Measurements from ENCODE around the gene PDLIM5.
A peak's percentile ranks its signal among the peaks of the same experiment; 100 is the strongest.

Gene PDLIM5

GRCh38 chr4:94452476-94453371 lies 982 bp downstream of the PDLIM5 start:
- Histone ChIP-seq H4K91ac (ENCODE audit: low read length) (no peak overlapping the region), H3K4me2 (ENCODE audit: low read length, poor library complexity, severe bottlenecking) (peak overlapping the region; percentile 60), H4K8ac (ENCODE audit: low read length) (no peak overlapping the region), H2BK15ac (ENCODE audit: low read depth, poor library complexity, severe bottlenecking) (peak overlapping the region; percentile 41), H3K79me1 (replicated peaks; ENCODE audit: low read length, poor library complexity, severe bottlenecking) (peaks cover 1% of the 10 kb centered on the region), H2BK120ac (ENCODE audit: low read depth, low read length) (peak overlapping the region; percentile 30), H3K9me3 (ENCODE audit: control insufficient read depth, low read length) (no peaks in the 10 kb centered on the region), H3K23ac (ENCODE audit: low read length in 2 of 2) (no peak overlapping the region), H3K9ac (ENCODE audit: low read length) (peak overlapping the region; percentile 98), H3K36me3 (ENCODE audit: control insufficient read depth in 1 of 2, insufficient read depth in 2 of 2, low read depth in 1 of 2, low read length in 2 of 2) (peaks cover 3 to 14% of the 10 kb centered on the region in 2 experiments), H2BK5ac (ENCODE audit: low read depth, low read length, poor library complexity, severe bottlenecking) (peak overlapping the region; percentile 39), H3K27me3 (ENCODE audit: control insufficient read depth in 1 of 2, insufficient read depth in 1 of 2, low read length in 2 of 2) (no peaks in the 10 kb centered on the region), H3K14ac (ENCODE audit: low read length in 2 of 2) (no peak overlapping the region), H2AK5ac (ENCODE audit: low read length, severe bottlenecking) (peak overlapping the region; percentile 49), H3K4me1 (ENCODE audit: control insufficient read depth, insufficient read depth, low read depth, low read length) (no peaks in the 10 kb centered on the region), H3K4me3 (ENCODE audit: insufficient read depth in 1 of 2, low read depth in 1 of 2, low read length in 2 of 2) (peak overlapping the region; percentile 78 to 82), H2BK12ac (ENCODE audit: low read length in 2 of 2) (peak overlapping the region in 1 of 2 experiments; percentile 6), H3K18ac (ENCODE audit: low read depth in 1 of 2, low read length in 2 of 2) (peak overlapping the region; percentile 49 to 96), H2AFZ (ENCODE audit: low read depth, low read length) (no peak overlapping the region), H3K27ac (ENCODE audit: low read length, poor library complexity, severe bottlenecking) (peak overlapping the region; percentile 94), H3K4ac (ENCODE audit: low read depth in 1 of 2, low read length in 2 of 2) (peak overlapping the region; percentile 93 to 95)
- DNase-seq: peak; percentile 88
- under 1% methylated on average over 26 of the region's 26 CpGs for WGBS

- peak overlapping the region in 1 of 2 experiments; percentile 49 for H3K18ac ChIP-seq (ENCODE audit: low read depth in 1 of 2, low read length in 2 of 2)
- no peak overlapping the region for H3K4ac ChIP-seq (ENCODE audit: low read depth in 1 of 2, low read length in 2 of 2)
- no peak overlapping the region for H3K14ac ChIP-seq (ENCODE audit: low read length in 2 of 2)
- H3K4me2 ChIP-seq (ENCODE audit: low read length, poor library complexity, severe bottlenecking): peak overlapping the region; percentile 60
- peak overlapping the region; percentile 94 for H3K27ac ChIP-seq (ENCODE audit: low read length, poor library complexity, severe bottlenecking)
- H3K79me1 ChIP-seq (replicated peaks; ENCODE audit: low read length, poor library complexity, severe bottlenecking): peaks cover 1% of the 10 kb centered on the region
- H3K27me3 ChIP-seq (ENCODE audit: control insufficient read depth in 1 of 2, insufficient read depth in 1 of 2, low read length in 2 of 2): no peaks in the 10 kb centered on the region
- H2BK120ac ChIP-seq (ENCODE audit: low read depth, low read length): peak overlapping the region; percentile 30
- no peak overlapping the region for H3K23ac ChIP-seq (ENCODE audit: low read length in 2 of 2)
- peak overlapping the region; percentile 6 for H2AK5ac ChIP-seq (ENCODE audit: low read length, severe bottlenecking)
- no peak overlapping the region for H4K91ac ChIP-seq (ENCODE audit: low read length)
- H4K8ac ChIP-seq (ENCODE audit: low read length): no peak overlapping the region
- peak; percentile 52 for DNase-seq
- no peak overlapping the region for H2BK15ac ChIP-seq (ENCODE audit: low read depth, poor library complexity, severe bottlenecking)
- H2BK12ac ChIP-seq (ENCODE audit: low read length in 2 of 2): no peak overlapping the region
- H3K4me3 ChIP-seq (ENCODE audit: insufficient read depth in 1 of 2, low read depth in 1 of 2, low read length in 2 of 2): peak overlapping the region in 1 of 2 experiments; percentile 78
- no peaks in the 10 kb centered on the region for H3K4me1 ChIP-seq (ENCODE audit: control insufficient read depth, insufficient read depth, low read depth, low read length)
- H2BK5ac ChIP-seq (ENCODE audit: low read depth, low read length, poor library complexity, severe bottlenecking): peak overlapping the region; percentile 39
- no peak overlapping the region for H2AFZ ChIP-seq (ENCODE audit: low read depth, low read length)
- peak overlapping the region; percentile 98 for H3K9ac ChIP-seq (ENCODE audit: low read length)
- H3K9me3 ChIP-seq (ENCODE audit: control insufficient read depth, low read length): no peaks in the 10 kb centered on the region
- WGBS: no CpG with 5 or more reads among the region's 7 CpGs
- H3K36me3 ChIP-seq (ENCODE audit: control insufficient read depth in 1 of 2, insufficient read depth in 2 of 2, low read depth in 1 of 2, low read length in 2 of 2): peaks cover 3 to 14% of the 10 kb centered on the region in 2 experiments
Observed at GRCh38 chr4:94453391-94453963, 1.7 kb downstream of the PDLIM5 start.

GRCh38 chr4:94454405-94454804 lies 2.7 kb downstream of the PDLIM5 start:
- DNase-seq: peak; percentile 45
- Histone ChIP-seq H3K14ac (ENCODE audit: low read length in 2 of 2) (no peak overlapping the region), H3K27me3 (ENCODE audit: control insufficient read depth in 1 of 2, insufficient read depth in 1 of 2, low read length in 2 of 2) (no peaks in the 10 kb centered on the region), H3K79me1 (replicated peaks; ENCODE audit: low read length, poor library complexity, severe bottlenecking) (no peaks in the 10 kb centered on the region), H3K4me3 (ENCODE audit: insufficient read depth in 1 of 2, low read depth in 1 of 2, low read length in 2 of 2) (peak overlapping the region in 1 of 2 experiments; percentile 78), H2BK15ac (ENCODE audit: low read depth, poor library complexity, severe bottlenecking) (no peak overlapping the region), H3K23ac (ENCODE audit: low read length in 2 of 2) (no peak overlapping the region), H4K91ac (ENCODE audit: low read length) (no peak overlapping the region), H4K8ac (ENCODE audit: low read length) (no peak overlapping the region), H2BK12ac (ENCODE audit: low read length in 2 of 2) (no peak overlapping the region), H3K4ac (ENCODE audit: low read depth in 1 of 2, low read length in 2 of 2) (peak overlapping the region in 1 of 2 experiments; percentile 49), H3K4me2 (ENCODE audit: low read length, poor library complexity, severe bottlenecking) (peak overlapping the region; percentile 75), H2AFZ (ENCODE audit: low read depth, low read length) (no peak overlapping the region), H3K18ac (ENCODE audit: low read depth in 1 of 2, low read length in 2 of 2) (peak overlapping the region in 1 of 2 experiments; percentile 33), H3K9me3 (ENCODE audit: control insufficient read depth, low read length) (no peaks in the 10 kb centered on the region), H3K9ac (ENCODE audit: low read length) (peak overlapping the region; percentile 98), H3K36me3 (ENCODE audit: control insufficient read depth in 1 of 2, insufficient read depth in 2 of 2, low read depth in 1 of 2, low read length in 2 of 2) (peaks cover 3 to 15% of the 10 kb centered on the region in 2 experiments), H3K27ac (ENCODE audit: low read length, poor library complexity, severe bottlenecking) (peak overlapping the region; percentile 49), H2AK5ac (ENCODE audit: low read length, severe bottlenecking) (no peak overlapping the region), H2BK120ac (ENCODE audit: low read depth, low read length) (no peak overlapping the region), H3K4me1 (ENCODE audit: control insufficient read depth, insufficient read depth, low read depth, low read length) (no peaks in the 10 kb centered on the region), H2BK5ac (ENCODE audit: low read depth, low read length, poor library complexity, severe bottlenecking) (no peak overlapping the region)
- 65% methylated on average over 1 of the region's 2 CpGs for WGBS

- Histone ChIP-seq H3K4ac (ENCODE audit: low read depth in 1 of 2, low read length in 2 of 2) (no peak overlapping the region), H4K8ac (ENCODE audit: low read length) (no peak overlapping the region), H4K91ac (ENCODE audit: low read length) (no peak overlapping the region), H3K79me1 (replicated peaks; ENCODE audit: low read length, poor library complexity, severe bottlenecking) (no peaks in the 10 kb centered on the region), H3K9ac (ENCODE audit: low read length) (peak overlapping the region; percentile 98), H2AFZ (ENCODE audit: low read depth, low read length) (no peak overlapping the region), H3K4me3 (ENCODE audit: insufficient read depth in 1 of 2, low read depth in 1 of 2, low read length in 2 of 2) (peak overlapping the region in 1 of 2 experiments; percentile 78), H3K27ac (ENCODE audit: low read length, poor library complexity, severe bottlenecking) (no peak overlapping the region), H2BK5ac (ENCODE audit: low read depth, low read length, poor library complexity, severe bottlenecking) (no peak overlapping the region), H3K4me1 (ENCODE audit: control insufficient read depth, insufficient read depth, low read depth, low read length) (peaks cover 1% of the 10 kb centered on the region), H3K14ac (ENCODE audit: low read length in 2 of 2) (no peak overlapping the region), H2AK5ac (ENCODE audit: low read length, severe bottlenecking) (no peak overlapping the region), H3K4me2 (ENCODE audit: low read length, poor library complexity, severe bottlenecking) (no peak overlapping the region), H2BK120ac (ENCODE audit: low read depth, low read length) (no peak overlapping the region), H3K23ac (ENCODE audit: low read length in 2 of 2) (no peak overlapping the region), H2BK15ac (ENCODE audit: low read depth, poor library complexity, severe bottlenecking) (no peak overlapping the region), H2BK12ac (ENCODE audit: low read length in 2 of 2) (no peak overlapping the region), H3K9me3 (ENCODE audit: control insufficient read depth, low read length) (no peaks in the 10 kb centered on the region), H3K36me3 (ENCODE audit: control insufficient read depth in 1 of 2, insufficient read depth in 2 of 2, low read depth in 1 of 2, low read length in 2 of 2) (peaks cover 3 to 19% of the 10 kb centered on the region in 2 experiments), H3K27me3 (ENCODE audit: control insufficient read depth in 1 of 2, insufficient read depth in 1 of 2, low read length in 2 of 2) (no peaks in the 10 kb centered on the region), H3K18ac (ENCODE audit: low read depth in 1 of 2, low read length in 2 of 2) (no peak overlapping the region)
- no CpG with 5 or more reads among the region's 3 CpGs for WGBS
- peak; percentile 80 for DNase-seq
Observed at GRCh38 chr4:94455081-94455480, 3.3 kb downstream of the PDLIM5 start.

All from mesenchymal stem cell (in vitro differentiated cells and primary cell).